ENCODE measurements around the gene MSMP. TPM values are rescaled to one million over a fixed set of nuclear protein-coding genes. Genes with fewer than 3 reads are reported as not detected.

MSMP gene
- total RNA-seq, 1 experiment from 2014 or later, result 2.1 TPM

- POLR2A ChIA-PET, result no interaction called here
- CTCF ChIA-PET, result interaction anchor here (3.1 kb wide), 1 partner anchor 21 kb away, joined by 16 read pairs; no protein-coding TSS in a partner anchor
- Mint-ChIP-seq H3K4me3 (no peak overlapping the region), H3K4me1 (no peaks in the 10 kb centered on the region), H3K27ac (no peak overlapping the region), H3K9me3 (no peaks in the 10 kb centered on the region), H3K36me3 (peaks cover 86% of the 10 kb centered on the region), H3K27me3 (ENCODE audit: low read depth) (no peaks in the 10 kb centered on the region)
- no peak for ATAC-seq
- DNase-seq (ENCODE audit: low spot score), result no peak
- no peak for TF ChIP-seq ATF2 (CRISPR knock-in tag; IDR thresholded peaks at IDR 0.05; ENCODE audit: borderline replicate concordance, low read depth)
These were observed 36.8 kb downstream of the MSMP start for GRCh38 chr9:35717132-35717870.

GRCh38 chr9:35716230-35716629 is 37.8 kb downstream of the MSMP start:
- no peak for TF ChIP-seq NR1H2 (CRISPR knock-in tag; IDR thresholded peaks at IDR 0.05)
- no peak for TF ChIP-seq ZNF263 (CRISPR knock-in tag; IDR thresholded peaks at IDR 0.05; ENCODE audit: low read depth)
- ATAC-seq (no peak), DNase-seq (ENCODE audit: low spot score) (no peak)
- Mint-ChIP-seq H3K36me3 (peaks cover 85% of the 10 kb centered on the region), H3K27ac (no peak overlapping the region; the same call in 1 of the 2 replicates), H3K27me3 (ENCODE audit: low read depth) (no peaks in the 10 kb centered on the region), H3K4me1 (no peaks in the 10 kb centered on the region), H3K9me3 (no peaks in the 10 kb centered on the region), H3K4me3 (no peak overlapping the region)
- ChIA-PET CTCF (no interaction called here), POLR2A (no interaction called here)

GRCh38 chr9:35714579-35715252 is 39.4 kb downstream of the MSMP start:
- H3K36me3 Mint-ChIP-seq, result peaks cover 82% of the 10 kb centered on the region
- DNase-seq (ENCODE audit: low spot score) (no peak), ATAC-seq (no peak)
- no peaks in the 10 kb centered on the region for H3K27me3 Mint-ChIP-seq (ENCODE audit: low read depth)
- no peaks in the 10 kb centered on the region for H3K9me3 Mint-ChIP-seq
- H3K4me3 Mint-ChIP-seq, result no peak overlapping the region
- no peak overlapping the region for H3K27ac Mint-ChIP-seq
- no peaks in the 10 kb centered on the region for H3K4me1 Mint-ChIP-seq
- CTCF ChIA-PET, result interaction anchor here (2.3 to 4.1 kb wide), 2 partner anchors 17 to 18 kb away, joined by 12 to 29 read pairs; partner anchors contain the start of genes CREB3 and TLN1
- POLR2A ChIA-PET, result interaction anchor here (1.0 kb wide), 1 partner anchor 25 kb away, joined by 3 read pairs; the partner anchor contains the start of gene TPM2
- no peak for TF ChIP-seq STAT6 (CRISPR knock-in tag; conservative IDR thresholded peaks at IDR 0.05; ENCODE audit: low read depth)
- no peak for TF ChIP-seq JUN (CRISPR knock-in tag; IDR thresholded peaks at IDR 0.05)
- TF ChIP-seq FOXJ3 (CRISPR knock-in tag; IDR thresholded peaks at IDR 0.05; ENCODE audit: borderline replicate concordance), result no peak
- no peak for TF ChIP-seq ATF1 (CRISPR knock-in tag; IDR thresholded peaks at IDR 0.05)
- no peak for TF ChIP-seq ZMAT4 (CRISPR knock-in tag; IDR thresholded peaks at IDR 0.05)
- no peak for TF ChIP-seq TEAD4 (CRISPR knock-in tag; IDR thresholded peaks at IDR 0.05)
- no peak for TF ChIP-seq NR3C1 (CRISPR knock-in tag; conservative IDR thresholded peaks at IDR 0.05; ENCODE audit: low read depth)
- no peak for TF ChIP-seq E2F4 (CRISPR knock-in tag; IDR thresholded peaks at IDR 0.05; ENCODE audit: borderline replicate concordance, low read depth)
- TF ChIP-seq TP53 (CRISPR knock-in tag; IDR thresholded peaks at IDR 0.05), result no peak
- TF ChIP-seq CBFB (CRISPR knock-in tag; IDR thresholded peaks at IDR 0.05; ENCODE audit: low read depth), result no peak
- TF ChIP-seq CTCF (IDR thresholded peaks at IDR 0.05), result no peak
- TF ChIP-seq ZNF232 (CRISPR knock-in tag; IDR thresholded peaks at IDR 0.05), result no peak
- TF ChIP-seq E2F1 (CRISPR knock-in tag; IDR thresholded peaks at IDR 0.05), result no peak
- TF ChIP-seq ZBTB43 (CRISPR knock-in tag; IDR thresholded peaks at IDR 0.05), result no peak

All from WTC11 (cell line).